Measurements from ENCODE around the gene PAX9.

The PAX9 gene

DNA sequence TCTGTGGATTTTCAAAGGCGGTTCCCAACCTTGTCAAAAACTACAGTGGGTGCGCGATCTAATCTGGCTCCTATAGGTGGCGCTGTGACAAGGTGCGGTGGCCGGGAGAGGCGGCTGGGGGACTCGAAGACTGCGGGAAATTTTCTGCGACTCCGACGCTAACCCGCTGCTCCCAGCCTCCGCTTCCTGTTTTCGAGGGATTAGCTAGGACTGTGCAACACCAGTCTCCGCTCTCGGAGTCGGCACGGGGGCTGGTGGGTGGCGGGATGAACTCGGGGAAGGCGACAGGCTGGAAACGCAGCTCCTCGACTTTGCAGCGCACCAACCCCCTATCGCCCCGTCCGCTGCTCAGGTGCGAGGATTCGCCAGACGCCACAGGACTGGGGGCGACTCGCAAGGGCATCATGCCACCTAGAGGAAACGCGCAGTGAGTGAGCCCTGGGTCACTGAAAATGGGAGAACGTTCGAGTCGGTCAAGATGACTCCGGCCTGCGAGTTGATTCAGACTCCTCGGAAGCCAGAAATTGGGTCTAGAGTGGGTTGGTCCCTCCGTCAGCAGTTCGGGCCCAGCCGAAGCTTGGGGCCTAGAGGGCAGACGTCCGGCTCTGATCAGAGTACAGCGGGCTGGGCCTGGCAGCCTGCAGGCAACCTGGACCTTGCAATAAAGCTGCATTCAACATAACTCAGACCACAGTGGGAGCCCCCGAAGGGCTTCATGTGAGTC is 5.5 kb upstream of the PAX9 start:
- DNase-seq (ENCODE audit: low spot score): no peak

DNA sequence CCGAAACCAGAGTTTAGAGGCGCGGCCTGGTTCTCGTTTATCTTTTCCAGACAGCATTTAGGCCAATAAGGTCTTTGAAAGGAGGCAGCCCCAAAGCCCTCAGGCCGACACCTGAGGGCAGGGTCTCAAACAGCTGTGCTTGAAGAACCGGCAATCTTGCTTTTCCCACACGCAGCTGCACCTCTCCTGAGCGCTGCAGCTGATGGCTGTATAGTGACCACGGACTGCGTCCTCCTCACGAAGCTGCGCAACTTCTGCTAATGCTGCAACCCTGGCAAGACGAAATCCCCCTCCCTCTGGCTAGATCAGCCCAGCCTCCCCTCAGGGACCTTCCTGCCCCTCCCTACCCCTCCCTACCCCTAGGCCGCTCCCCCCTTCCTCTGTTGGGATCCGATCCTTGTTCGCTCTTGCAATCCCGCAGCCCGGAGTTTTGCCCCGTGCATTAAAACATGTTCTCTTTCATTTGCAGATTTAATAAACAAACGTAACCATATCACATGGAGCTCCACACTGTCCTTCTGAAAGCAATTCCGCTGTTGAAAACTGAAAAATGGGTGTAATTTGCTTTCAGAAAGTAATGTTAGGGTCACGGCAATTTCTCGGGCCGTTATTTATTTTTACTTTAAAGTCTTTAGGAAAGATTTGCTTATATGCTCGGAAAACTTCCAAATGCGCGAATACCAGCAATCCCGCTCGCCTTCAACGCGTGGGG is 4.8 kb upstream of the PAX9 start:
- no peak for DNase-seq (ENCODE audit: low spot score)

DNA sequence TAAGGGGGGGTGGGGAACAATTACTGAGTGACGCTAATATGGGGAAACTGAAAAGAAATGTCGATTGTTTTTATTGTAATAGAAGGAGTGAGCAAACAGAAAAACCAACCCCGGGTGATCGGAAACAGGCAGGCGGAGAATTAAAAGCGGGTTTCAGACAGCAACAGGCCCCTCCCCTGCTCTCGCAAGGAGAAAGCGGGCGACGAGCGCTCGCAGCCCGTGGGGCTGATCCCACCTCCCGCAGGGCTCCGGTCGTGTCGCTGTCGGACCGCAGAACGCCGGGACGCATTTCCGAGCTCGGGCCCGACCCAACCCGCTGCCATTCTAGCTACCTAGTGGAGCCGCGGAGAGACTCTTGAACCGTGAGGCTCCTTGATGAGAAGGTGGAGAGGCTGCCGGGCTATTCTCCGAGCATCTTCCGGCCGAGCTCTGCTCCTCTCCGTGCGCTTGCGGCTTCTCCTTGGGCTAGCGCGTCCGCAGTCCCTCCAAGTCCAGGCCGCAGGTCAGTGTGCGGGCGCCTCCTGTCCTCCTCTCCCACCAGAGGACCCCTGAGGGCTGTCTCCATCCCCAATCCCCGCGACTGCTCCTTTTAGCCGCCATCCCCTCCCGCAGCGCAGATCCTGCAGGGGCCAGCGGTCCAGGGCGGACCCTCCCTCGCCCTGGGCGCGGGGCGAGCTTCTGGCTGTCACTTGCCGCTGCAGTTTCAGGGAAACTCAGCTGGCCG is 4.1 kb upstream of the PAX9 start:
- no peak for DNase-seq (ENCODE audit: low spot score)

DNA sequence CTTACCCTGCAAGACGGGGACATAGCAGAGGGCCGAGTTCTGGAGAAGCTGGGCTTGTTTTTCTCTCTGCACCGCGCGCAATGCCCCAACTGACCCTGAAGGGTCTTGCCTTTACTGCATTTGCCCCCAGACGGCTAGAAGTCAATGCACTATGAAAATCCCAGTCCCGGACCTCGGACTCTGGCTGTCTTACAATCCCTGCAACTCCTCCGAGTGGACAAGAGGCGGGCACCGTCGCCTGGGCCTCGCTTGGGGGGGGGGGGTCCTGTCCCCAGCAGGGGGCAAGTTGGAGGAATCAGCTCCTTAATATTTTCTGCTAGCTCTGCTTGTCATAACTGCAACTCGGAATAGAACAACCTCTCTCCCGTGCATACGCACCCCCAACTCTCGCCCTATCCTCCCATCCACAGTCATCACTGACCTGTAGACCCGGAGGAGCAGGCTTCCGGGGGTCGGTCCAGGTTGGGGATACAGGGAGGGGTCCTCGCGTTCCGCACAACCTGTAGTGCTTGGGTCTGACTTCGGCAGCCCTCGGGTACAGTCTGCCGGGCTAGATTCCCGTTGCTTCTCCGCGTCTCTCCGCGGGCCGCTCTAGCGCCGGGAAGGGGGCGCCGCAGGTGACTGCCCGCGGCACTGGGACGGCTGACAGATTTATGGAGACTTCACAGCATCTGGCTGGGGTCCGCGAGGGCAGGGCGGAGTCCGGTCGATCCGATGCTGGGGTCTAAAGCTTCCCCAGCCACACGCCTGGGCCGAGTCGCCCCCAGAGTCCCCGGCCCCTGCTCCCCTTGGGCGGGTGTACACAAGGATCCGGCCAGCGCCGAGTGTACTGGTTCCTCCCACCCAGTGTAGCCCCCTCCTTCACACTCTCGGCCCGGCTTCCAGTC is 3.3 kb upstream of the PAX9 start:
- DNase-seq (ENCODE audit: low spot score): no peak

DNA sequence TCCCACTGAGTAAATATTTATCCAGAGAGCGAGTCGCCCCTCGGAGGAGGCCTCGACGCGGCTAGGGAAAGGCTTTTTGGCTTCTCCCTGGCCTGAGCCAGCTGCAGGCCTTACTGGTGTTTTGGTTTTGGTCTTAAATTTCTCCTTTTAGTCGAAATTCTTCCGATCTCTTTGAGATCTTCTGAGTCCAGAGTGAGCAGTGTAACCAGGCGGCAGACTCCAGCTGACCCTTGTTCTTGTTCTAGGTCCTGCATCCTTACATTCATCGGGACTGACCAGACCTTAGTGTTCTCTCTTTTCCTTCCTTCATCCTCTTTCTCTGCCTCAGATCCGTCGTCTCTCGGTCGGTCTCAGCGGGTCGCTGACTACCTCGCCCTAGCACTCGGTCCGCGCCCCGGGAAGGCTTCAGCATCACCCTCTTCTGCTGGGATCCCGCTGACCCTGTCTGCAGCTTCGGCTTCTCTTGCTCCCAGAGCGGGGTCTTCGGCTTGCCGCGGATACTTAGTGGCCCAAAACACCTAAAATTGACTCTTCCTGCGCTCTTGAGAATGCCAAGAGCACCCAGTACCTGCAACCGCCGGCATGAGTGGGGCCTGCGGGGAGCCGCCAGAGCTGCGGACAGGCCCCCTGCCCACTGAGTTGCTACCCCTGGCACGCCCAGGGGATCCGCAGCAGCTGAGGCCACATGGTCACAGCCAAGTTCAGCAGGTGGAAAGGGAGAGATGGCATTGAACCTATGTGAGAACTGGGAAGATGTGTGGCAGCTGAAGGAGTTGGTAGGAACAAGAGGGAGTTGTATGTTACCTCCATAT is 2.4 kb upstream of the PAX9 start:
- DNase-seq (ENCODE audit: low spot score): no peak

DNA sequence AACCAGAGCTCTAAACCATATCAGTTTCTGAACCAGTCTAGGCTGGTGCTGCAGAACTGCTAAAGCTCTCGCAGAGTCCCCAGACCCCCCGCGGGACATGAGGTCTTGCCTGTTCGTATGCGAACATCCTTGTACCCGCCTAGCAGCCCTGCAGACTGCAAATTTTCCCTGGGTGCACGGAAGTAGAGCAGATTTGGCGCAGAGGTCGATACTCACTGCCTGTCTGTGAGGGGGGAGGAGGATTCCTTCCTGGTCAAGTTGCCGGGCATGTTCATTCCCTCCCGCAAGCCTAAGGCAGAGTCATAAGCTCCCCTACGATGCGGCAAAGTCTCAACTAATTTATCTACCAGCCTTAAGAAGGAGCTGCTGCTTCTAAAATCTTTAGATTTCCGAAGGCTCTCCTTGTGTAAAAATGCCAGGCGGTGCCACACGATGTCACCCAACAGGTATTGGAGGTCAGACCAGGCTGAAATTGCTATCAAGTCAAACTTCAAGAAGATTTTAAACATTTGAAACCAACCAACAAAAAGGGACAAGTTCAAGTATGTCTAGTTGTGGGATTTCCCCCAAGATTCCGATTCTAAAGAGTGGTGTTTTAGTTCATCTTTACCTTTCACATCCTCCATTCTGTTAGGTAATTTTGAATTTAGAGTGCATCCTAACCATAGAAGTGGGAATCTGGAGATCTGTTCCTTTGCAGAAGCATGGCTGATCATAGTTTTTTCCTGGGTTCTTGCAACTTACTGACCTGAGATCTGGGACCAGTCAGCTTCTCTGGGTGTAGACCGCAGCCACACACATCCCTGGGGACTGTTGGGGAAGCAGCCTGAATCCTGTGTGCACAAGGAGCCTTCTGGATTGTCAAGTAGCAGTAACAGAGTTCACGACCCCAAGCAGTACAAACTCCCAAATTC is 1.6 kb upstream of the PAX9 start:
- no peak for DNase-seq (ENCODE audit: low spot score)

DNA sequence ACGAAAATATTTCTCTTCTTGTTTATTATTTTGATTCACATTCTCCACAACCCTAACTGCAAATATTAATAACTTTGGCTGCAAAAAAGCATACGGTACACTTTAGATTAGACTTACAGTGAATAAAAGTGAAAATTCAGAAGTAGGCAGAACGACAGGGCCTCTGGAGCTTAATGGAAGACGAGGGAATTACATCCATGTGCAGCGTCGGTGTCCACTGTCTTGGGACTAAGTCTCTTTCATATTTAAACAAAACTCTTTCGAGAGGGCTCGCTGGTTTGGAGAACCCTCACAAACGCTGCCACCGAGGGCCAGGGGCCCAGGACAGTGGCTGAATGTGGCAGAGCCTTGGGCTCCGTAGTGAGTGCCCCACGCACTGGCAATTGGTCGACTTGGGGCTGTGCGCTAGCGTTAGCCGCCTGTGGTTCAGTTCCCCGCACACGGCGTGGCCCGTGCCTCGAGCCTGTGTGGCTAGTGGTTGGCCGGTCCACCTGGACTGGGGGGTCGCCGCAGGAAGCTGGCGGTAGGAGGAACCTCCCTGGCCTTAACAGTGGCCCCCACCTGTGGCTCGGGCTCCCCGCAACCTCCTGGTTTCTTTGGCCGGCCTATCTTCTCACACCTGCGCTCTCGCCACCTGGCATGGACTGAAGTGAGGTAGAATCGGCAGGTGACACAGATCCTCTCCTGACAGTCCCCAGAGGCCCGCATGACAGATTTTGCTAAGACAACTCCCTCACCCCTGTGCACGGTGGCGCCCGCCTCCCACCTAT is 739 bp upstream of the PAX9 start:
- no peak for DNase-seq (ENCODE audit: low spot score)

DNA sequence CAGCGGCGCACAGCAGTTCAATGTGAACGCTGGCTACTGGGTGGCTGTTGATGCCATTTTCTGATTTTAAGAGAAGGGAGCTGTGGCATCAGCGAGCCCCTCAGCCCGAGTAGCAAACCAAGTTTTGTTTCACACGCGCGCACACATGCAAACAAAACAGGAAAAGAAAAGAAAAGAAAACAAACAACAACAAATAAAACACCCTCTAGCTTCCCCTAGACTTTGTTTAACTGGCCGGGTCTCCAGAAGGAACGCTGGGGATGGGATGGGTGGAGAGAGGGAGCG is 540 bp downstream of the PAX9 start:
- no peak for DNase-seq (ENCODE audit: low spot score)

DNA sequence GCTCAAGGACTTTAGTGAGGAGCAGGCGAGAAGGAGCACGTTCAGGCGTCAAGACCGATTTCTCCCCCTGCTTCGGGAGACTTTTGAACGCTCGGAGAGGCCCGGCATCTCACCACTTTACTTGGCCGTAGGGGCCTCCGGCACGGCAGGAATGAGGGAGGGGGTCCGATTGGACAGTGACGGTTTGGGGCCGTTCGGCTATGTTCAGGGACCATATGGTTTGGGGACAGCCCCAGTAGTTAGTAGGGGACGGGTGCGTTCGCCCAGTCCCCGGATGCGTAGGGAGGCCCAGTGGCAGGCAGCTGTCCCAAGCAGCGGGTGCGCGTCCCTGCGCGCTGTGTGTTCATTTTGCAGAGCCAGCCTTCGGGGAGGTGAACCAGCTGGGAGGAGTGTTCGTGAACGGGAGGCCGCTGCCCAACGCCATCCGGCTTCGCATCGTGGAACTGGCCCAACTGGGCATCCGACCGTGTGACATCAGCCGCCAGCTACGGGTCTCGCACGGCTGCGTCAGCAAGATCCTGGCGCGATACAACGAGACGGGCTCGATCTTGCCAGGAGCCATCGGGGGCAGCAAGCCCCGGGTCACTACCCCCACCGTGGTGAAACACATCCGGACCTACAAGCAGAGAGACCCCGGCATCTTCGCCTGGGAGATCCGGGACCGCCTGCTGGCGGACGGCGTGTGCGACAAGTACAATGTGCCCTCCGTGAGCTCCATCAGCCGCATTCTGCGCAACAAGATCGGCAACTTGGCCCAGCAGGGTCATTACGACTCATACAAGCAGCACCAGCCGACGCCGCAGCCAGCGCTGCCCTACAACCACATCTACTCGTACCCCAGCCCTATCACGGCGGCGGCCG is 1.1 kb downstream of the PAX9 start:
- no peak for DNase-seq (ENCODE audit: low spot score)

DNA sequence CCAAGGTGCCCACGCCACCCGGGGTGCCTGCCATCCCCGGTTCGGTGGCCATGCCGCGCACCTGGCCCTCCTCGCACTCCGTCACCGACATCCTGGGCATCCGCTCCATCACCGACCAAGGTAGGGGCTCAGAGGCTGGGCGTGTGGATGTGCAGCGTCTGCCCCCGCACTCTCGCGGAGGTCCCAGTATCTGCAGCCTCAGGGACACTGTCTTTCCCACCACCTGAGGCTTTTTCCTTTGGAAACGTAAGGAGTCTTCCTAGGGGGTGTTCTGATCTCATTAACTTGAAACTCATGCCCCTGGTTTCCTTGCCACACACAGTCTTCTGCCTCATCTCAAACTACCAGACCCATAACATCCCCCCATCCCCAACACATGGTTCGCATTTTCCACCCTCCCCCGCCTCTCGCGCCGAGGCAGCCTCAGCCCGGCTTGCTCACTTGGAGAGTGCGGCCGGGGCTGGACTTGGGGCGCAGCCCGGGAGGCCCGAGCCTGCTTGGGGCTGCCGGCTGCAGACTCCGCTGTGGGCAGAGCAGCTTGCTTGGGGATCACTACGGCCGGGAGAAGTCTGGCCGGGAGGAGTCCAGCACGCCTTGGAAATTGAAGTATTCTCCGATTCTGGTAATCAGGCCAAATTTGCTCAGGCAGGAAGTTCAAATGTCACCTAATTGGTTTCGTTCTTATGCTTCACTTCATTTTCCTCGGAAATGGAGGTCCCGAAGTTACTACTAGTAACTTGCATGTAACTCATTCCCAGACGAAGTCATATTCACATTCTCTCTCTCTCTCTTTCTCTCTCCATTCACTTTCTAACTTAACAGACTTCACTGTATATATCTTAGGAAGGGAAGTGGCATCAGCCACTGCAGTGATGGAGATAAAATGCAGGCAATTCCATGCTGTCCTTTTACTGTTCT is 2.0 kb downstream of the PAX9 start:
- DNase-seq (ENCODE audit: low spot score): no peak

DNA sequence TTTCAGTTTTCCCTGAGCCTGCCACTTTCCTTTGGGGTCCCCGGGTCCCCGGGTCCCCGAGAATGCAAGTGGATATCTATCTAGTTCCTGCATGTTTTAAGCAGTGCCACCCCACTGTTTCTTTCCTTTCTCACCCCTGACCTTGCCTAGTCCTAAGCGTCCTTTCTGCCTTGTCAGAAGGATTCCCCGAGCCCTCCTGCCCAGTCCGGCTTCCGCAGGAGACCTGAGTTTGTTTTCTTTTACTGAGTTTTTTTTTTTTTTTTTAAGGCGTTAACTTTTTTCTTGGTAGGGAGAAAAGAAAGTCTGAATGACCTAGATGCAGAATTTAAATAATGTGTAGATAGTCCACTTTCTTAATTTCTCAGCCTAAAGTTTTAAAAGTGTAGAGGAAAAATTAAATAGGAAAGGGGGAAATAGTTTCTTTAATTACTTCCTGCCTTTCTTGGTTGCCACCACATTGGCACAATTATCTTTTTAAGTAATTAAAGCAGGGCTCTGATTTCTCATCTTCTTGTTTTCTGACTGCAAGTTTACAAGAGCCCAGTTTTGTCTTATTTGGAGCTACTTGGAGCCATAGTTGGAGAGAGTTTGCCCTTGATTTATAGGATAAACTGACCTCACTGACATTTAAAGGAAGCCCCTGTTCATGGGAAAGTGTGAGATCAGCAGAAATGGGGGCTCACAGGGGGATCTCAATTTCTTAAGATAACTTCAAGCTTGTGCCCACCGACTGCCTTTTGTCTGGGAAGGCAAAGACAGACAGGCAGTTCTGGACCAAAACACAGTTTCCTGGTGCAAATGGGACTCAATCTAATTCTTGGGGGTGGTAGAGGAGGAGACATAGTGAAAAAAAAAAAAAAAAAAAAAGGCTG is 2.9 kb downstream of the PAX9 start:
- DNase-seq (ENCODE audit: low spot score): no peak

DNA sequence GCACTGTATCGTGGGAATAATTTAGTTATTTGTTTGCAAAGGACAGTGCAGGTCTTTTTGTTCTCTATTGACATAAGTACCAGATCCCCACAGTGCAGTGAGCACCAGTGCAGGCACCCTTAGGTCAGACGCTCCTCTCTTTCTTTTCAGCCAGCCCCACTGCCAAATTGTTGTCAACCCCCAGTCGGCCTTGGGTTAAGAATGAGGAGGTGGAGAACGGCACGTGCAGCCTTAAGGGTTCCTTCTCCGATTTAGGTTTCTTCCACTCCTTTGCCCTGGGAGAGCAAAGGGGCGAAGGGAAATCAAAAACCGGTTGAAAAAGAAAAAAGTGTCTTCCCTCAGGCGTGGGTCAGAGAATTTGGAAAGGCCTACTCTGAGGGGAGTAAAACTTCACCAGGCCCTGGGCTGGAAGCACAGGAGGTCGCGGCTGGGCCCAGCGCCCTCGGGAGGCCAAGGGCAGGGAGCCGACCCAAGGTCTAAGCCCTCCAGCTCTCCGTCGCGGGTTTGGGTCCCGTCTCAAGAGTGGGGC is 4.3 kb downstream of the PAX9 start:
- no peak for DNase-seq (ENCODE audit: low spot score)

DNA sequence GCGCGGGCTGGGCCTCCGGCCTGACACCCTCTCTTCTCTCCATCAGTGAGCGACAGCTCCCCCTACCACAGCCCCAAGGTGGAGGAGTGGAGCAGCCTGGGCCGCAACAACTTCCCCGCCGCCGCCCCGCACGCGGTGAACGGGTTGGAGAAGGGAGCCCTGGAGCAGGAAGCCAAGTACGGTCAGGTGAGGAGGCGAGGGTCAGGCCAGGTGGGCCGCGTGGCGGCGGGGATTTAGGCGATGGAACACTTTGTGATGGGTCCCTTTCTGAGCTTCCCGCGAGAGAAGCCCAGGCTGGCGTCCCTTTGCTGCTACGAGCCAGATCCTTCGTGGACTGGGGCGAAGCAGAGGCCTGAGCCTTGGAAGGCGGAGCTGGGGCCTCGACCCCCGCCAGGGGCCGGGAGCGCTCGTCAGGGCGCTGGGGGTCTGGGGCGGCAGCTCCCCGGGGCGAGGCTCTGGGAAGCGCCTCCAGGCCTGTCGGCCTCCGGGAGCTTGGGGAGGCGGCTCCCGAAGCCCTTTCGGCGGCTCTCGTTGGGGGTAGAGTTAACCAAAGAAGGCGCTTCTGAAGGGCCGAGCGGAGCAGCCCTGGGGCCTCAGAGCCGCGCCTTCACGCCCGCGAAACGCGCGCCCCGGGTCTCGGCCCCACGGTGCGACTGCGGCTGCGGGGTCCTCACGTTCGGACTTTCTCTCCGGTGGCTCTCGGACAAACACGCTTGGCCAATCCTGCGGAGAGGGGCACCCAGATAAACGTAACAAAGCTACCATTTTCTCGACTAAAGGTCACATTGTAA is 5.0 kb downstream of the PAX9 start:
- no peak for DNase-seq (ENCODE audit: low spot score)

DNA sequence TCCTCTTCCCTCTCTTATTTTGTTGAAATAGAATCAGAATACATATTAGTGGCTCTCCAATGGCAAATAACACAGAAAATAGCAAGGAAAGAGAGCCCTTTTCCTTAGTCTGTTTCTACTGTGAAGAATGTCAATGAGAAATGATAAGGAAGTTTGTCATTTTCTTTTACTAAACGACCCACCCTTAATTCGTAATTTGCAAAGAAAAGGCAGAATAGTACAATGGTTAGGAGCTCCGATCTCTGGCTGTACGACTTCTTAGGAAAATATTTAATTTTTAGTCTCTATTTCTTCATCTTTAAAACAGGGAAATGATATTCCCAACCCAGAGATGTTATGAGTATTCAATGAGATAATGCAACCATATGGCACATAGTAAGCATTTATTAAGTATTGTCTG is 6.0 kb downstream of the PAX9 start:
- no peak for DNase-seq (ENCODE audit: low spot score)

DNA sequence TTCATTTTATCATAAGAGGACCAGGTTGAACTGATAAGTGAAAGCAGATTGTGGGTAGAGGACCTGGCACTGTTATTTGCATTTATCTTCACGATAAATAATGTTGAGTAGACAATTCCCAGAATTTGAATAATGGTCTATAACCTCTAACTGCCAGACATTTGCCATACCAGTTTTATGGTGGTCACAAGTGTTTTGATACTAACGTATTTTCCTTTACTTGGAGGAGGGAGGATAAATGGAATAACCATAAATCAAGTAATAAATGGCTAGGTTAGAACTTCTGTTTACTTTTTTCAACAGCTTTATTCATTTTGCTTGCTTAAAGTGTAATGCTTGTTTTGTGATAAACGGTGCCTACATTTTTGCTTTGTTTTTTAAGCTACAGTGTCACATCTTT is 9.5 kb downstream of the PAX9 start:
- no peak for DNase-seq (ENCODE audit: low spot score)

DNA sequence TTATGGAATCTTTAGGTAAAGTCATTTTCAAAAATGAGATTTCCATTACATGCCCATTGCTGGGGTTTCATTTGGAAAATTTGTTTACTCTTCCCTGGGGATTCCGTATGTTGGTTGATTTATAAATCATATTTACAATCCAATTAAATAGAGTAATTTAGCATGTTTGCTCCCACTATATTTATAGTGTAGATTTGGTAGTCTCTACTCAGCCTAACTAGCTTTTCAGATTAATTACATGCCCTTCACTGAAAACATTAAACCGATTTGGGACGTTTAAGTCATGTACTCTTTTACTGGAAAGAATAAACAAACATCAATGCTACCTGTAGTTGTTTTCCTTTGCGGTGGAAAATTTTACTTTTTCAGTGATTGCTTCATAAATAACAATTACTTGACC is 10.4 kb downstream of the PAX9 start:
- no peak for DNase-seq (ENCODE audit: low spot score)
